Central memory CD8-positive, alpha-beta T cell (primary cell): ENCODE results near the gene MED12L.

Experiments used
- ATAC-seq: fragments of 150-1000 bp; cut with Tn5 transposase; replicated peaks from 2 replicates; pipeline ENCODE4 v1.10.0; 2022; ENCODE audit warnings: mild to moderate bottlenecking, moderate FRiP score, moderate number of reproducible peaks; ENCODE audit not compliant: poor library complexity, severe bottlenecking; ENCODE audit errors: extremely low read depth
- DNase-seq, 2 donors: peaks; one replicate each; pipeline ENCODE4 v3.0.0; 2021; ENCODE audit warnings: low spot score in 2 of 2
- H3K27ac Mint-ChIP-seq: one replicate; pipeline ENCODE4 v1.8.0; 2022; ENCODE audit warnings: low read depth, mild to moderate bottlenecking, moderate library complexity, mixed read lengths
- H3K27me3 Mint-ChIP-seq: one replicate; pipeline ENCODE4 v1.8.0; 2022; ENCODE audit warnings: mixed read lengths
- H3K36me3 Mint-ChIP-seq: one replicate; pipeline ENCODE4 v1.8.0; 2022; ENCODE audit warnings: mild to moderate bottlenecking, moderate library complexity, mixed read lengths; ENCODE audit not compliant: insufficient read depth
- H3K4me1 Mint-ChIP-seq: one replicate; pipeline ENCODE4 v1.8.0; 2022; ENCODE audit warnings: mixed read lengths
- H3K4me3 Mint-ChIP-seq: one replicate; pipeline ENCODE4 v1.8.0; 2022; ENCODE audit warnings: mild to moderate bottlenecking, moderate library complexity, mixed read lengths
- H3K9me3 Mint-ChIP-seq: one replicate; pipeline ENCODE4 v1.8.0; 2022; ENCODE audit warnings: mixed read lengths

The MED12L gene

DNA sequence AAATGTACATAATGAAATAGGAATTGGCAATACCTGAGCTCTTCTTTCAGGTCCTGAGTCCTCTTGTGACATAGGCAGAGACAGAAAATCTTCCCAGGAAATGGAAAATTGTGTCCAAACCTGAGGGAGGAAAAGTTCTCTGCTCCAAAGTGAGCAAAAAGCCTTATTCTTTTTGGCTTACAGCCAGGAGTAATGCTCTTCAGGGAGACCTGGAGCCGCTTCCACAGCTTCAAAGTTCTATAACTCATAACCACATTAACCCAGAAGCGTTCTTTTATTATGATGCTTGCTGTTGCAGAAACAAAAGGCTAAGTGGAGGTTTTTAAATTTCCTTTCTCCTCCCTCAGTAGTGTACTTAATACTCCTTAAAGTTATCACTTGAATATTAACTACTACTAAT is 374.8 kb downstream of the MED12L start:
- ATAC-seq = no peak
- peaks cover 73% of the 10 kb centered on the region for H3K27me3 Mint-ChIP-seq
- no peak overlapping the region for H3K4me3 Mint-ChIP-seq
- DNase-seq = no peak
- H3K4me1 Mint-ChIP-seq = no peaks in the 10 kb centered on the region
- H3K9me3 Mint-ChIP-seq = no peaks in the 10 kb centered on the region
- no peaks in the 10 kb centered on the region for H3K36me3 Mint-ChIP-seq
- H3K27ac Mint-ChIP-seq = no peak overlapping the region

DNA sequence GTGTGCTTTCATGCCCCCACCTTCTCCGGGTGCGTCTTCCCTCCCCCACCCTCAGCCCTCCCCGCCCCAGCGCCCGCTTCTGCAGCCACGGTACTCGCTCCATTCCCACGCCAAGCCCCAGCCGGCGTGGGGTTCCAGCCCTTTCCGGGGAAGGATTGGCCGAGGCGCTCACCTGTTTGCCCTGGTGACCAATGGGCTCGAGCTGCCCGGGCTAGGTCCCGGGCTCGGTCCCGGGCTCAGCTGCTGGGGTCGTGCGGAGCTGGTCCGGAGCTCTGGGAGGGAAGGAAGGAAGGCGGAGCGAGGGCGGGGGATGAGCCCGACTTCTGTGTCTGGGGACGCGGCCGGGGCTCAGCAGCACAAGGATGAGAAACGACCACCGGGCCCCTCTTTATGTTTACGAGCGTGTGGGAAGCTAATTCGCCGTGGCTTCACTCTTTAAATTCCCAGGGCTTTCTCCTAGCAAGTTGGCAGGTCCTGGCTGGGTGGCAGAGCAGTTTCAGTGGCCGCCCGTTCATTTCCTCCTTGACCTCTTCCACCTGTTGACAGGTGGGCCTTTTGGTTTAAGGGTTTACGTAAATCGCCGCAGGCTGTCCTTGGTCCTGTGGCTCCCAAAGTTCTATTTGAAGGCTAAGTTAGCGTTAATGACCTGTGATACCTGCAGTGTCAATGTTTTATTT is 375.4 kb downstream of the MED12L start, which contains the start of gene IGSF10:
Gene IGSF10 (minus strand): TSS at position 288 of the 677 bp plus-strand sequence. CDS start 2,352 bp downstream, outside the sequence.
- no peaks in the 10 kb centered on the region for H3K9me3 Mint-ChIP-seq
- H3K4me3 Mint-ChIP-seq = no peak within 1 kb of the TSS
- DNase-seq = no peak
- H3K27me3 Mint-ChIP-seq = peaks cover 71% of the 10 kb centered on the region
- H3K36me3 Mint-ChIP-seq = no peaks in the 10 kb centered on the region
- ATAC-seq = no peak
- no peaks in the 10 kb centered on the region for H3K4me1 Mint-ChIP-seq
- H3K27ac Mint-ChIP-seq = no peak within 1 kb of the TSS

DNA sequence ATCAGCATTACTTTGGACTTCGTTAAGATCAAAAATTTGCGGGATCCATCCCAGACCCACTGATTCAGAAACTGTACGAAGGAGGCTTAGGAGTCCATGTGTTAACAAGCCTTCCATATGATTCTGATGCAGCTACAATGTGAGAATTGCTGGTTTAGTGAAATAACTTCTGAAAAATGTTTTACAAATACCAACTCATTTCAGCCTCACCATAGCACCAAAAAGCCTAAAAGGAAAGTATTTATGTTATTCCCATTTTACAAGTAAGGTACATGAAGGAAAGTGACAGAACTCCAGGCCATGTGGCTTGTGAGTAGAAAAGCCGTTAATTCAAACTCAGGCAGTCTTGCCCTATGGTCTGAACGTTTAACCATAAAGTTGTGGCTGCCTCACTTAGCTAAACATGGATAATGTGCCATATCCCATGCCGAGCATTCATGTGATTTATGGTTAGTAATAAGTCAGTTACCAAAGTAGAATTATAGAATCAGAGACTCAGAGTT is 376.9 kb downstream of the MED12L start:
- peaks cover 59% of the 10 kb centered on the region for H3K27me3 Mint-ChIP-seq
- ATAC-seq = no peak
- H3K4me3 Mint-ChIP-seq = no peak overlapping the region
- H3K36me3 Mint-ChIP-seq = no peaks in the 10 kb centered on the region
- no peak for DNase-seq
- no peak overlapping the region for H3K27ac Mint-ChIP-seq
- no peaks in the 10 kb centered on the region for H3K4me1 Mint-ChIP-seq
- no peaks in the 10 kb centered on the region for H3K9me3 Mint-ChIP-seq

DNA sequence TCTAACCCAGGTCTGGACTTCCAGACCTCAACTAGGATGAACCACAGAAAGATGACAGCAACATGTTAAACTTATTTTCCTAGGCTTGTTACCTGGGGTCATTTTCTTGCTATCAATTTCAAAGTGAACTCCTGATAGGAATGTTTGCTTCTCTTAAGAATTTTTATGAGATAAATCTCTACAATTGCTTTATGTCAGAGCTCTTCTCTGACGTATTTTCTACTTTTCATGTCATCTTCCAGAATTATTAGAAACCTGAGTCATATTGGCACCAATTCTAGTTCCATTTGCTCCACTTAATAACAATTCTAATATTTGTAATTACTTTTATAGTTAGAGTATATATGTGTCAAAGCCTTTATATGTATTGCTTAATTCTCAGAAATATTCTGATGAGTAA is 377.5 kb downstream of the MED12L start:
- no peak overlapping the region for H3K27ac Mint-ChIP-seq
- H3K9me3 Mint-ChIP-seq = no peaks in the 10 kb centered on the region
- no peaks in the 10 kb centered on the region for H3K4me1 Mint-ChIP-seq
- ATAC-seq = no peak
- no peak for DNase-seq
- peaks cover 54% of the 10 kb centered on the region for H3K27me3 Mint-ChIP-seq
- no peaks in the 10 kb centered on the region for H3K36me3 Mint-ChIP-seq
- no peak overlapping the region for H3K4me3 Mint-ChIP-seq

DNA sequence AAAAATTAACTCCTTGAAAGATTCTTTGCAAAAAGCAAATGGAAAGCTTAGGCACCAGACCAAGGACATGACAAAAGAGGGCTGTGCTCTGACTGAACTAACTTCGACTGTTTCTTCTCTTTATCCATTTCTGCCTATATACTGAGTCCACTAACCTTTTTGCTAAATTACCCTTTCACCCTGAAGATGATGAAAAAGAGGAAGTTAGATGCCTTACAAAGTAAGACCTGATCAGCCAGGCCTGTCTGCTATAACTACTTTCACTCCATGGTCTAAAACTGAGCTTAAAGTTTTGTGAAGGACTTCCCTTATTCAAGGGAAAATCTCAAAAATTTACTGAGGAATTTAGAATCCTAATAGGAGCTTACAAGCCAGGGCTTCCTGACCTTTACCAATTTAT is 381.6 kb downstream of the MED12L start:
- Mint-ChIP-seq H3K36me3 (no peaks in the 10 kb centered on the region), H3K4me1 (no peaks in the 10 kb centered on the region), H3K9me3 (no peaks in the 10 kb centered on the region), H3K27me3 (peaks cover 25% of the 10 kb centered on the region), H3K27ac (no peak overlapping the region), H3K4me3 (no peak overlapping the region)
- no peak for ATAC-seq
- no peak for DNase-seq

DNA sequence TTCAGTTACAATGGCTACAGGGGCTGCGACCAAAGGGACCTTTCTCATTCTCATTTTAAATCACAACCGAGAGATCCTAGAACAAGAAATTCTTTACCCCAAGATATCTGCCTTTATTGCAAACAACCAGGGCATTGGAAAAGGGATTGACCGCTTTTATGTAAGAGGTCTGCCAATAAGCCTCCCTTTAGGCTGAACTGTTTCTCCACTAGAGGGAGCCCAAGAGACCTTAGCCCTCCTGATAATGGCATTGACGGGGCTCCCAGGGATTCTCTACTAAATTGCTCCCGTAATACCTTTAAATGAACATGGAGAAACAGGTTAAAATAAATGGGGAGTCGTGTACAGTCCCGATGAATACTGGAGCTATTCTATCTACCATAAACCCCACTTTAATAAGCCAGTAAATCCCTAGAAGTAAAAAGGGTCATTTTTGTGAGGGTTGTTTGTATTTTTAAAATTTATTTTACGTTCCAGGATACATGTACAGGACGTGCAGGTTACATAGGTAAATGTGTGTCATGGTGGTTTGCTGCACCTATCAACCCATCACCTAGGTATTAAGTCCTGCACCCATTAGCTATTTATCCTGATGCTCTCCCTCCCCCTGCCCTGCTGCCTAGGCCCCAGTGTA is 382.9 kb downstream of the MED12L start:
- H3K9me3 Mint-ChIP-seq = no peaks in the 10 kb centered on the region
- no peak overlapping the region for H3K27ac Mint-ChIP-seq
- H3K4me3 Mint-ChIP-seq = no peak overlapping the region
- DNase-seq (no peak), ATAC-seq (no peak)
- H3K4me1 Mint-ChIP-seq = no peaks in the 10 kb centered on the region
- peaks cover 21% of the 10 kb centered on the region for H3K27me3 Mint-ChIP-seq
- no peaks in the 10 kb centered on the region for H3K36me3 Mint-ChIP-seq

DNA sequence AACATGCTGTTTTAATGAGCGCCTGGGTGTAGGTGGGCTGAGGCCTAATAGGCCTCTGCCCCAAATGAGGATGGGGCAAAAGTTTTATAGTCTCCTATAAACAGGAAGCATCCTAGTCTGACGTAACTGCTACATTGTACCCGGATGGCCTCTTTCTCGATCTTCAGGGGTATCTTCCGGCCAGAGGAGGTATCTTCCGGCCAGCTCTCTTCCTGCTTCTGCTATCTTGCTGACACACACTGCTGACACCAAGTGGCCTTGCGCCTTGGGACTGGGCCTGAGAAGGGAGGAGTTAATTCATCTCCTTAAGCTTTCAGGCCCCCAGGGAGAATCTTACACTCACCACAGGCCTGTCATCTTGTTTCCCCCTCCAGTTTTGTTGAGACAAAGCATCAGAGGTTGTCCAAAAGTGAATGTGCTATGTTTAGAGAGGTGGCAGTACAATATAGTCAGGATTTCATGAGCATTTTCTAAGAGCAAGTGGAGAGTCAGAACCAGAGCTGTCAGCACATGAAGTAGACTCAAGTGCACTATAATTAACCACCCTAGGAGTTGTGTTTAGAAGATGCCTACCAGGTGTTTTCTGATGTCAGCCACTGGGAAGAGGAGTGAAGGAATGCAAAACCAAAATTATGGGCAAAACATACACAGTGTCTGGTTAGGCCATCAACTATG is 391.0 kb downstream of the MED12L start:
- ATAC-seq (no peak), DNase-seq (no peak)
- H3K9me3 Mint-ChIP-seq = no peaks in the 10 kb centered on the region
- no peaks in the 10 kb centered on the region for H3K4me1 Mint-ChIP-seq
- H3K27me3 Mint-ChIP-seq = peaks cover 28% of the 10 kb centered on the region
- H3K36me3 Mint-ChIP-seq = no peaks in the 10 kb centered on the region
- no peak overlapping the region for H3K27ac Mint-ChIP-seq
- no peak overlapping the region for H3K4me3 Mint-ChIP-seq

DNA sequence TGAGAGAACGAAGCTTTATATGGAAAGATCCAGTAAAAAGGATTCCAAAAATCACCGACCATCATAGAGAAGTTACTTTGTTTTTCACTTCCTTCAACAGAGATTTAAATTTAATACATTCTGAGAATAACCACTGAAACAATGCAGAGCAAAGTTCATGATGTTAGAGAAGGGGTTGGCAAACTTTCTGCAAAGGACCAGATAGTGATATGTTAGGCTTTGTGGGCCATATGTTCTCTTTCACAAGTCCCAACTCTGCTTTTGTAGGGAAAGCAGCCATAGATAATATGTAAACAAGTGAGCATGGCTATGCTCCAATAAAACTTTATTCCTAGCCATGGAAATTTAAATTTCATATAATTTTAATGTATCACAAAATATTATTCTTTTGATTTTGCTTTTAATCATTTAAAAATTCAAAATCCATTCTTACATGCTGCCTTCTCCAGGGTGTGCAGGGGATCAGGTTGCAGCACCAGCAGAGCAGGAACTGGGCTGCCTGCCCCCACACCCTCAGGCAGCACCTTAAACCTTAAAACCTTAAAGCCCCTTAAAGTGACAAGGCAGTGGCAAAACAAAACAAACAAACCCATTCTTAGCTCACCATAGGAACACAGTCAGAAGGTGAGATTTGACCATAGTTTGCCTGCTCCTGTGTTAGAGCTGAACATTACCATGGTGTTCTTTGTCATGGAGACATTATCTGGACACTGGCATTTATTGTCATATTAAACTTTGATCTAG is 392.3 kb downstream of the MED12L start:
- H3K9me3 Mint-ChIP-seq = peaks cover 10% of the 10 kb centered on the region
- H3K4me1 Mint-ChIP-seq = no peaks in the 10 kb centered on the region
- ATAC-seq (no peak), DNase-seq (no peak)
- no peak overlapping the region for H3K27ac Mint-ChIP-seq
- no peak overlapping the region for H3K4me3 Mint-ChIP-seq
- no peaks in the 10 kb centered on the region for H3K36me3 Mint-ChIP-seq
- H3K27me3 Mint-ChIP-seq = peaks cover 34% of the 10 kb centered on the region

DNA sequence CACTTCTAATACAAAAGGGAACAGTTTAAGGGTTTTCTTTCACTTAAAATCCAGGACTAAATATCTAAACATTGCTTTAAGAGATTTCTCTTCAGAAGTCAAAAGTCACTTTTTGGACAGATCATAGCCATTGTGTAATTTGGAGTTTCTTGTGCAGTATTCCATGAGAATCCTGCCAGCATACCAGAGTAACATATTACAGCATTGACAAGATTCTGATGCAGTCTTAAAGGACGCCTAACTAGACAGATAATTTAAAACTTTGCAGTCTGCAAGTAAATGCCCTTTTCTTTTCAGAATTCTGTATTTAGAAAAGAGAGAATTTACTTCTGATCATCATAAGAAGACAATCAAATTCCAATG is 392.9 kb downstream of the MED12L start:
- Mint-ChIP-seq H3K27me3 (peaks cover 40% of the 10 kb centered on the region), H3K9me3 (peaks cover 10% of the 10 kb centered on the region), H3K4me3 (no peak overlapping the region), H3K36me3 (no peaks in the 10 kb centered on the region), H3K27ac (no peak overlapping the region), H3K4me1 (no peaks in the 10 kb centered on the region)
- ATAC-seq (no peak), DNase-seq (no peak)

DNA sequence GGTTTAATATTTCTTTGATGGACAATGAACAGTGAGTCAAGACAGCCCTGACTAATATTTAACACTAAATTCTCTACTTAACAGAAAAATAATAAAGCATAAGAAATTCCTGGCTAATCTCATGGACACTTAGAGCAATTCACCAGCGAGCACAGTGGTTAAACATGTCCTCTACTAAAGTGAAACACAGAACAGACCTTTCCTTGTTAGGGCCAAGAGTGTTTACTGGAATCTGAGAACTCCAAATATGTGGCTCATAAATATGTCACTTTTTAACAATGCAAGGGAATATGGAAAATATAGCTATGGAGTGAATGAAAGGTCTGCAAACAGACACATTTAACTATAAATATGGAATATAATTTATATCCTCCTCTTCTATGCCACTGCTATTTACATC is 394.0 kb downstream of the MED12L start:
- Mint-ChIP-seq H3K27ac (no peak overlapping the region), H3K27me3 (peaks cover 43% of the 10 kb centered on the region), H3K9me3 (peaks cover 10% of the 10 kb centered on the region), H3K4me3 (no peak overlapping the region), H3K4me1 (no peaks in the 10 kb centered on the region), H3K36me3 (no peaks in the 10 kb centered on the region)
- ATAC-seq (no peak), DNase-seq (no peak)

DNA sequence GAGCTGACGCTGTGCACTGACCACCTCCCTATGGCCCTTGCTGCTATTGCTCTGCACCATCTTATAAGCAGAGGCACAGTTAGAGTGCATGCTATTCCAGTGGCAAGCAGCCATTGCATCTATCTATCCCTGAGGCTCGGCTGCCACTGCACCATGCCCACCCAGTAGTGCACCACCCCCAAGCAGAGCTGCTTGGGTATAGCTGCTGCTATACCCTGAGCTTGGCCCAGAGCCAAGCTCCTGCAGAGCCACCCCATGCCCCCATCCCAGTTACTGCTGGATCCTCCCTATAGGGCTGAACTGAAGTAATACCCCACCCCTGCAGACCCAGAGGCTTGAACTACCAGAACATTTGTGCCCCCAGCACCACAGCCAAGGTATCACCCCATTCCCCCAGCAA is 395.0 kb downstream of the MED12L start:
- peaks cover 53% of the 10 kb centered on the region for H3K27me3 Mint-ChIP-seq
- no peaks in the 10 kb centered on the region for H3K36me3 Mint-ChIP-seq
- no peak overlapping the region for H3K4me3 Mint-ChIP-seq
- no peak overlapping the region for H3K27ac Mint-ChIP-seq
- DNase-seq = no peak
- H3K9me3 Mint-ChIP-seq = peaks cover 15% of the 10 kb centered on the region
- H3K4me1 Mint-ChIP-seq = no peaks in the 10 kb centered on the region
- no peak for ATAC-seq

DNA sequence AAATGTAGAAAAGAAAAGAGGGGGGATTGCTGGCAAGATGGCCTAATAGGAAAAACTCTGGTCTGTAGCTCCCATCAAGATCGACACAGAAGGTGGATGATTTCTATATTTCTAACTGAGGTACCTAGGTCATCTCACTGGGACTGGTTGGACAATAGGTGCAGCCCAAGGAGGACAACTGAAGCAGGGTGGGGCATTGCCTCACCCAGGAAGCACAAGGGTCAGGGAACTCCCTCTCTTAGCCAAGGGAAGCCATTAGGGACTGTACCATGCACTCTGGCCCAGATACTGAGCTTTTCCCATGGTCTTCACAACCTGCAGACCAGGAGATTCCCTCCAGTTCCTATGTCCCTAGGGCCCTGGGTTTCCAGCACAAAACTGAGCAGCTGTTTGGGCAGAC is 398.0 kb downstream of the MED12L start:
- no peaks in the 10 kb centered on the region for H3K36me3 Mint-ChIP-seq
- H3K27me3 Mint-ChIP-seq = peaks cover 65% of the 10 kb centered on the region
- no peaks in the 10 kb centered on the region for H3K4me1 Mint-ChIP-seq
- peaks cover 15% of the 10 kb centered on the region for H3K9me3 Mint-ChIP-seq
- no peak overlapping the region for H3K4me3 Mint-ChIP-seq
- no peak overlapping the region for H3K27ac Mint-ChIP-seq
- no peak for DNase-seq
- no peak for ATAC-seq
